ENCODE measurements around the gene NOL4L.

Gene NOL4L

DNA sequence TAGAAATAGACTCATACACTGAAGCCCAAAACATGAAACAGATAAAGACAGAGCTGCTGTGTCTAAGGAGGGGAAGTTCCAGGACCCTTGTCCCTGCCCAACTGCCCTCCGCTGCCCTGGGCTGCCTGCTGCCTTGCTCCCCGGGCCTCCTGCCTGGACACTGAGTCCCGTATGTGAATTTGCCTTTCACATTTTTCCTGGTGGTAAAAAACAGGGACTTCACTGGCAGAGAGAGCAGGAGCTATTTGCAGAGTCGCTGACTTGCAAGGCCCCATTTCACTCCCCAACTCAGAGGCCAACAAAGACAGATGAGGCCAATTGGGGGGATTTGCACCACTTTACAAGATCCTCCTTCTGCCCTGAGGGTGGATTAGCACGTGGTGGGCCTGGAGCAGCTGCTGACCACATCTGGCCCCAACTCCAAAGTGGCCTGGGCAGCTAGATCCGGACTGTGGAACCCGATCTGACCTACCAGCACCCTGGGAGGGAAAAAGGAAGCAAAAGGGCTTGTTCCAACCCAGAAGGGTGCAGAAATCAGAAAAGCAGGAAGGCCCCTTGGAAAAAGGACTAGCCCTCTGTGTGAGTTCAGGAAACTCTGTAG, 61.4 kb downstream of the NOL4L start:
- no peak for DNase-seq (ENCODE audit: low spot score)

DNA sequence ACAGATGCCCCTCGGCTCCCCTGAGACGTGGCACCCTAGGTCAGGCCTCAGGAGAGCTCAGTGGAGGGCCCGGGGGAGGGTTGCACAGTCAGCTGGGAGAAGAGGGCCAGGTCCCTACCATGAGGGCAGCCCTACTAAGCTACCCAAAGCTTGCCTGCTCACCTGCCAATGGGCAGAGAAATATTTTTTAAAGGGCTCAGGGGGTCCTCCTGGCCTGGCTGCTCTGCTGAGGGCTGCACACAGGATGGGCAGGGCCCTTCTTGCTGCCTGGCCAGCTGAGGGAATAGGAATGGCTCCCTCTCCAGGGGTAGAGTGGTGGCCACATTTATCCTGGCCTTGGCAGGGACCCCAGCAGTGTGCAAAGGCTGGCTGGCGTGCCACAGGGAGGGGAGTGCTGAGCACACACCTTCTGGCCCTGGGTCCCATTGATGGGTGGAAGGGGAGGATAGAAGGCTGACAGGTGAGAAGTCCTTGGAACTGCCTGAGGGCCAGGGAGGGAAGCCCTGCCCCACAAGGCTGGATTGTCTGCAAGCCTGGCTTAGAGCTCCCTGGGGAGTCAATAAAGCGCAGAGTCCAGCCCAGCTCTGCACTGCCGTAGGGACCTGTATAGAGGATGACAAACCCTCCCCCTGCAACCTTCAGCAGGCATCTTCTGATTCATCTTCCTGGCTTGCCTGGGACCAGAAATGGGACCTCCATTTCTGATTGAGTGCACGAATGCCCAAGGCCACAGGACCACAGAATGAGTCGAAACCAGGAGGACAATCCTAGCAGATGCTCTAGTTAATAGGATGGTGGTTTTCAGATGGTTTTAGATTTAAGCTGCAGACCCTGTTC, 62.1 kb downstream of the NOL4L start:
- DNase-seq (ENCODE audit: low spot score) = no peak

DNA sequence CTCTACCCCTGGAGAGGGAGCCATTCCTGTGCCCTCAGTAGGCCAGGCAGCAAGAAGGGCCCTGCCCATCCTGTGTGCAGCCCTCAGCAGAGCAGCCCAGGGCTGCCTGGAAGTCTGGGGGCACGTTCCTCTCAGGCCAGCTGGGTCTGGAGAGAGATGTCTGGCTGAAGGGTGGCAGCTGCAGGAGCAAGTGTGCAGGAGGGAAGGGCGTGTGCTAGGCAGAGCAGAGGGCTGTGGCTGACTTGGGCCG, 62.7 kb downstream of the NOL4L start:
- no peak for DNase-seq (ENCODE audit: low spot score)

DNA sequence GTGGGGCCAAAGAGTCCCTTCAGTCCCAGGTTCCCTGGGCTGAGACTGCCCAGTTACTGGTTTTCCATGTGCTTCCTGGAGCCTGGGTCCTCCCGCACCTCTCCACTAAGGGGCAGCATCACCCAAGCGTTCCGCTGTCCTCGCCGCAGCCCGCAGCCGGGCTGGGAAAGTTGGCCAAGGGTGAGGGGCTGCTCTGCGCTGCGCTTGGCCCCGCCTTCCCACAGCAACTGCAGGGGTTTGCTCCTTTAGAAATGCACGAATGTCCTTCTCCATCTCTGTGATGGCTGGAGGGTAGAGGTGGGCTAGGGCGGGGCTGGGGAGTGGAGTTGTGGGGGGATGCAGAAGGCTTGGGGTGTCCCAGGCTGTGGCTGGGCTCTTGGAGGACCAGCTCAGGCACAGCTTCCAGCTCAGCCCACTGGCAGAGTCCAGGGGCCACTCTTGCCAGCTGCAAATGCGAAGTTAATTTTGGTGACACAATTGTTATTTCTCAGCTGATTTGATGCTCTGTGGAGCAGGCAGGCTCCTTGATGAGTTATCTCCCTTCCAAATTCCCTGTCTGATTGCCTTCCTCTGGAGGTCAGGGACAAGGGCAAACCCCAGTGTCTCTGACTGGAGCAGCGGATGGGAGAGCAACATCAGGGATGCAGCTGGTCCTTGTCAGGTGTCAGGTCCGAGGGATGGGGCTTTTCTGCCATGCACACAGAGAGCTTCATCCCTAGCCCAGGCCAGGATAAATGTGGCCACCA, 63.2 kb downstream of the NOL4L start:
- peak; percentile 68 for DNase-seq (ENCODE audit: low spot score)

DNA sequence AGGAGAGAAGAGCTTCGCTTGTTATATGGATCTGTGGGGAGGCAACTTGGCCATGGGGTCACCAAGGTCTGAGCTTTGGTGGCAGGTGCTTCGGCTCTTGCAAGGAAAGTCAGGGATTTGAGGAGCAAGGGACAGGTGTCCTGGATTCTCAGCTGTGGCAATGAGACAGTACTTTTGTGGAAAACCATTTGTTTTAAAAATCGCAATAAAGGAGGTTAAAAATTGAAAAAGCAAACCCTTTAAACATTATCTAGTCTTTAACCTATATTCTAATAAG, 64.3 kb downstream of the NOL4L start:
- no peak for DNase-seq (ENCODE audit: low spot score)

DNA sequence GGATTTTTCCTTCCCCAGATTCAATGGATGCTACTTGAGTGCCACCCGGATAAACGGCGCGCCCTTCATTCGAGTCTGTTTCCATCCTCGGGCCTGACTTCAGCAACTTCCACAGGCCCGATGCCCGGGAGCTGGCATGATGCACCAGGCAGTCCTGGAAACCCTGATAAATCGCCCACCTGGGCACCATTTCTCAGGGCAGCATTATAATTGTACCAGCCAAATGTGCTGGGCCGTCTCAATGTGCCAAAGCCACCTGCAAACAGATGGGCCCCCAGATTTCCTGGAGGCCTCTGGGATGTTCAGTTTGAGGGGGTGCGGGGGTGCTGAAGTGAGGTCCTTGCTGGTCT, 65.8 kb downstream of the NOL4L start:
- no peak for DNase-seq (ENCODE audit: low spot score)

DNA sequence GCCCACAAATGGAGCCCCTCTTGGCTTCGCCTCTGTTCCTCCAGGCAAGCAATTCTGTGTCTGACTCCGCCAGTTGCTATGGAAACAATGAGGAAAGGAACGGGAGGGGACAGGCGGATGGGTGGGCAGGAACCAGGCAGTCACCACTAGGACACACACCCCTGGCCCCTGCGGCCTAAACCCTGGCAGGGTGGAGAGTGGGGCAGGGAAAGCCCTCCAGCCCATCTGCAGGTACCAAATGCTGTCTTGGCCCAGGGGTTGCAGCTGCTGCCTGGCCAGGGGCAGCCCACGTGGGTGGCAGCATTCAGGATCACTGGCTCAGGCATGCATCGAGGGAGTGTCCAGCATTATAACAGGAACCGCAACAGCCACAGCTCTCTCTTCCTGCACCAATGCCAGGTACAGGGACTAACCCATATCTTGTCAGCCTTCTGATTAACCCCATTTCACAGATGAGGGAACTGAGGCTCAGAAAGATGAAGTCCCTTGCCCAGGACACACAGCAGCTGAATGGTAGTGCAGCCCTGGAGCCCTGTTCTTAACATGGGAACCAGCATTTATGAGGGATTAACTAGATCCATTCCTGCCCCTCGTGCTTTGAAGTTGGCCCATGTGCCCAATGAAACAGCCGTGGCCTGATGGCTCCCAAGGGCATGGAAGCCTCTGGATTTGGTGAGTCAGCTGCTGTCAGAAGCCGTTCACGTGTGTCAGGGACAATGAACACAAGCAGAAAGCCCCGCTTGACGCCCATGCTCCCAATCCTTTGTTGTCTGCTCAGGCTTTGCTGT, 66.3 kb downstream of the NOL4L start:
- DNase-seq (ENCODE audit: low spot score) = no peak

DNA sequence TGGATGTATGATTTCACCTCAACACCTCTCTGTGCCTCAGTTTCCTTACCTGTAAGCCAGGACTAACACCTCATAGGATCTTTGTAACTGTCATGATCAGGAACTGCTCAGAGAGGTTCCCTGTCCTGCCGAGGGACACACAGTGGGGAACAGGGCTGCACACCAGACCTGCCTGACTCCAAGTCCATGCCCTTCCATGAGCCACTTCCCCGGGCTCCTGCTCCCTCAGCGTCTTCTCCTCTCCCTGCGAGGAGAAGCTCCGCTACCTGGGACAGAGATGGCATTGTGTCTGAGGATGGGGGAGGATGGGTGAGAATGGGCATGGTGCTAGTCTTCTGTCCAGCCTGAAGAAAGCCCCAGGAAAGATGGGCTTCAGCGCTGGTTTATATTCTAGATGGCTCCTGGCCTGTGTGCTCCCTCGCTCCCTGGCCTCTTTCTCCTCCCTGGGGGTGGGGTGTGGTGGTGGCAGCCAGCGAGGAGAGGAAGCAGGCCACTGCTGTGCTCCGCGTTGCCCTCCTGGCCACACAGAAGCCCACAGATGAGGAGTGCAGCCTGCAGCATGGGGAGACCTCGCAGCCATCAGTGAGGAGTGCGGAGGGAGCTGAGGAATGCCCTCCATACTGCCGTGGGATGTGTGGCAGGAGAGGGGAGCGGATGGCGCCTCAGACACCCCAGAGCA, 67.1 kb downstream of the NOL4L start:
- DNase-seq (ENCODE audit: low spot score) = no peak

DNA sequence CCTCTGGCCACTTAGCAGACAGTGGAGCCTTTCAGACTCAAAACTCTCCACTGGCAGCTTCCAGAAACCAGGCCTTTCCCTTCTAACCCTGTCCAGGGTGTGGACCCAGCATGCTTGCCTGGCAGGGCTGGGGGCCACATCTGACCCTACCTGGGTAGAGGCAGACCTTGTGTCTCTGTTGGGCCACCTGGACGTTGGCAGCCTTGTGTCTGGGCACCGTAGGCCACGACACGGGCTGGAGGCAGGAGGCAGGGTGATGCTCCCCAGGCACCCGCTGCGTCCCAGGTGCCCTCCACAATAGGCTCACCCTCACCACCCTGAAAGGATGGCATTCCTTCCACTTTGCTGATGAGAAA, 67.6 kb downstream of the NOL4L start:
- DNase-seq (ENCODE audit: low spot score) = no peak

DNA sequence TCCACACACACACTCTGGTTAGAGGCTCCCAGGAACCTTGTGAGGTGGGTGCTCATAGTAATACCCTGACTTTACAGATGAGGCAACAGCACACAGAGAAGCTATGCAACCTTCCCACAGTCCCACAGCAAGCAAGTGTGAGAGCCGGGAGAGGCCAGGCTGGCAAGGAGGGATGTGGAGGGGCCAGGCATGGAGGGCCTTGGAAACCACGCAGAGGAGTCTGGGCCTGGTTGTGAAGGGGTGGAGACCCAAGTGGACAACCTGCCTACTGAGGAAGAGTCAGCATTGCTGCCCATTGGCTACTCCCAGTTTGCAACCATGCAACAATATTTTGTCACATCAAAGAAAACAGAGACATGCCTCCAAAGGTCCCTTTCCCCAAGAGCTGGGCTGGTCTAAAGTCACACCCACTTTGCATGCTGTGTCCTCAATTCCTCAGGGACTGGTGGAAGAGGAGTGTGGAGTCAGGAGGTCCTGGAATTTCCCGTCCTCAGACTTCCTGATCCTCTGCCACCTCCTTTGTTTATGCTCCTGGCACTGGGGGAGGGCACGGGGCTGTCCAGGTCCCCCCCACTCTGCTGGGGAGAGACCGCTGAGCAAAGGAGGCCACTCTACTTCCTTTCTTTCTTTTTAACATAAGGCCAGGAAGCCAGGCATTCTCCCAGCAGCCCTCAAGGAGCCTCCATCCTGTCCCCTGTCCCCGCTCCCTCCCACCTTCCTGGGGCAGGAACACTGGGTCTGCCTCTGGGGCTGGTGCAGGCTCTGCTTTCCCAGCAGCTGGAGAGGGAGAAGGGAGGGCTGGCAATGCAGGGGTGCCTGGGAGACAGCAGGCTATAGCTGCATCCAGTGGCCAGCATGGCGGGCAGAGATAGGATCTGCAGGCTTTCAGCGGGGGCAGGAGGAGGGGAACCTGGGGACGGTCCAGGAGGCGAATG, 68.3 kb downstream of the NOL4L start:
- no peak for DNase-seq (ENCODE audit: low spot score)

DNA sequence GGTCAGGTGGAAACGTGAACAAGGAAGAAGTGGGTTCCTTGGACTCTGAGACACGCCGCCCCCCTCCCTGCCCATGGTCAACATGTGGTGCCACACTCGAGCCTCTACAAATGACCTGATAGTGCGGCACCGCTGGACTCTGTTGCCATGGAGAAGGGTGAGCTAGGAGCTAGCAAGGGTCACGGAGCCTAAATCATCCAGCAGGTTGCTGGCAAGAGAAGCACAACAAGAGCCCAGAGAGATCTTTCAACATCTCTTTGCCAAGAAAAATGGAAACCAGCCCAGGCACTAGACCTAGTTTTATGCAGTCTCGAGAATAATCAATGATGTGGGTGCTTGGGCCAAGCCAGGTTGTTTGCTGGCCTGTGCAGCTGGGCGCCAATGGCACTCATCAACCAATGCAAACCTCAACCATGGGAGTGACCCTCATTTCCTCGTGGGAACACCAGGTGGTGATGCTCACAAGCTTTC, 69.5 kb downstream of the NOL4L start:
- no peak for DNase-seq (ENCODE audit: low spot score)

DNA sequence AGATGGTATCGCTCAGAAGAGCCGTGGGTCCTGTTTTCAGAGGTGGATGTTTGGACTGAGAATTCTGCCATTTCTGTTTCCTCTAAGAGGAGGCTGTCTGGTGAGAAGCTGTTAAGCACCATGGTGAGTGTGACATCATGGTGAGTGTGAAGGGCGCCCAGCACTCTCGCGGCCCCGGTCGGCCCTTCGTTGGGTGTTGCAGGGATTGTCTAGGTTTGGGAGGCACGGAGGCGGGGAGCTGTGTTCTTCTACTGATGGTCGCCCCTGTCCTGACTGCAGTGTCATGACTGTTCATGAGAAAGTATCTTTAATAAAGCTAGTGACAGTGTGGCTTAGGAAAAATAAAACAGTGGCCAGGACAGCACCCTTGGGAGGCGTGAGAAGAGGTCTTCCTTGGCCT, 70.4 kb downstream of the NOL4L start:
- DNase-seq (ENCODE audit: low spot score) = no peak

DNA sequence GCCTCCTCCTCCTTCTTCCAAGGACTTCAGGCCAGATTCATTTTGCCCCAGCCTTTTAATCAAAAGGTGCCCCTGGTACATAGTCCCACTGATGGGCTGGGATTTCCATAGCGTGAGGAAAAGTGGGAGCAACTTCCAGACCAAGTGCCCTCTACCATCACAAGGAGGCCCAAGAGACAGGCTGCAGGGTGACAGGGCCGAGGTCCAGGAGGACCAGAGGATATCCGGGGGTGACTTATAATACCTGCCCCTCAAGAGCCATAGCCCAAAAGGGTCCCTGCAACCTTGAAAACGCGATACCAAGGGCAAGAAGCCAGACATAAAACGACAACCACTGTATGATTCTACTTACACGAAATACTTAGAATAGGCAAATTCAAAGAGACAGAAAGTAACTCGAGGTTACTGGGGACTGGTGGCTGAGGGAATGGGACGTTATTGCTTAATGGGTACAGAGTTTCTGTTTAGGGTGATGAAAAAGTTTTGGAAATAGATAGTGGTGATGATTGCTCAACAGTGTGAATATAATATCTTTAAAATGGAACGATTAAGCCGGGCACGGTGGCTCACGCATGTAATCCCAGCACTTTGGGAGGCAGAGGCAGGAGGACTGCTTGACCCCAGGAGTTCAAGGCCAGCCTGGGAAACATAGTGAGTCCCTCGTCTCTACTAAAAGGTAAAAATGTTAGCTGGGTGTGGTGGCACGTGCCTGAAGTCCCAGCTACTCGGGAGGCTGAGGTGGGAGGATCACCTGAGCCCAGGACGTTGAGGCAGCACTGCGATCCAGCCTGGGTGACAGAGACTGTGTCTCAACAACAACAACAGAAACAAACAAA, 71.9 kb downstream of the NOL4L start:
- DNase-seq (ENCODE audit: low spot score) = no peak

DNA sequence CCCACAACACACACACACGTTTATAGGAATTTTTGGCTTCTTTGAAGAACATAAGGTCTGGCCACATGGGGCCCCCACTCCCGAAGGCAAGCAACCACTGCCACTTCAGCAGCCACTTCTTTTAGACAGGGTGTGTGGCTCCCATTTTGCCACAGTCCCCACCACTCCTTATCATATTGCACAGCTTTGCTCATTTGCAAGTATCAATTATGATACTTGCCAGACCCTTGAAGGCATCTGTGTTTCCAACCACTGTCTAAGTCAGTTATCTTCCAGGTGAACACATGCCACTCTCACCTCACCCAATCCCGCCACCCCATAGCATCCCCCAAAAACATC, 73.1 kb downstream of the NOL4L start:
- DNase-seq (ENCODE audit: low spot score) = no peak

DNA sequence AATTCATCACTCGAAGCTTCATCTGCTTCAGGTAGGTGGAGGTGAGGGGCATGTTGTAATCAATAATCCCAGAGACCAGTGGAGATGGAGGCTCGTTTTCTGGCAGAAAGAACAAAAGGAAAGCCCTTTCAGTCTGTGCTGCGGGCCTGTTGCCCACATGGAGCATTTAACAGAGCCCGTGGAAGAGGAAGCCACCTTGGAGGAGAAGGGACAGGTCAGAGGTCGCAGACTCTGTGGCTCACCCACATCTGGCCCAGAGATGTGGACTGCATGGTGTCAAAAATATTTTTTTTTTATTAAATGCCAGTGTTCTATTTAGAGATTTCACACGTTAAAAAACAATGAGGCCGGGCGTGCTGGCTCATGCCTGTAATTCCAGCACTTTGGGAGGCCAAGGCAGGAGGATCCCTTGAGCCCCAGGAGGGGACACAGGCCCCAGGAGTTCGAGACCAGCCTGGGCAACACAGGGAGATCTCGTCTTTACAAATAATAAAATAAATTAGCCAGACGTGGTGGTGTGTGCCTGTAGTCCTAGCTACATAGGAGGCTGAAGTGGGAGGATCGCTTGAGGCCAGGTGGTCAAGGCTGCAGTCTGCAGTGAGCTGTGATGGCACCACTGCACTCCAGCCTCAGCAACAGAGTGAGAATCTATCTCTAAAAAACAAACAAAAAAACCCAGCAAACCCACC, 73.6 kb downstream of the NOL4L start:
- no peak for DNase-seq (ENCODE audit: low spot score)

DNA sequence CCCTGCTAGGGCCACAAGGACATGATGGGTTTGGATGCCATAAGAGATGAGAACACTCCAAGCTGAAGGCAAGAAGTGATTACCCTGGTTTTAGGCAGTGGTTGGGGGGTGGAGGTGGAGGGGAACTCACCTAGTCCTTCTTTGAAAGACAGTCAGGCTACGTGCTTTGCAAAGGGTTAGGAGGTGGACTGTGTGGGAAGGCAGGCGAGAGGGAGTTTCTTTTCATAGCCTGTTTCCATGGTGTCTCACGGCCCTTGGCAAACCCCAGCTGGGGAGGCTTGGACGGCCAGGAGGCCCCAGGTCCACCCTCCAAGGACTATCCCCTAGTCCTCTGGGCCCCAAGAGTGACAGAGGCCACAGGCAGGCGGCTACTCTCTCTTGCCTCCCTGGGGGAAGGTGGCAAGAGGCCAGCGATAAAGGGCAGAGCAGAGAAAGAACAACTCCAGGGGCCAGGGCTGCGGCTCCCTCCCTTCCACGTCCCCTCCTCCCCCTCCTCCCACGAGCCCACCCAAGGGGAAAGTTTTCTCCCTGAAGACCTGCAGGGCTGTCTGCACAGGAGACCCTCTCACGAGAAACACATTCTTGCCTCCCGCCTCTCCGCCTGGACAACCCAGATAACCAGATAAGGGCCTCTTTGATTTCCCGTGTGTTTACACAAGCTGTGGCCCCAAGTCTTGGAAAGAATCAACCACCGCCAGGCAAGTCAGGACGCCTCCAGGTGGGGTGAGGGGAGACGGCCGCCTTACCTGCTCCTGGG, 74.4 kb downstream of the NOL4L start:
- no peak for DNase-seq (ENCODE audit: low spot score)

DNA sequence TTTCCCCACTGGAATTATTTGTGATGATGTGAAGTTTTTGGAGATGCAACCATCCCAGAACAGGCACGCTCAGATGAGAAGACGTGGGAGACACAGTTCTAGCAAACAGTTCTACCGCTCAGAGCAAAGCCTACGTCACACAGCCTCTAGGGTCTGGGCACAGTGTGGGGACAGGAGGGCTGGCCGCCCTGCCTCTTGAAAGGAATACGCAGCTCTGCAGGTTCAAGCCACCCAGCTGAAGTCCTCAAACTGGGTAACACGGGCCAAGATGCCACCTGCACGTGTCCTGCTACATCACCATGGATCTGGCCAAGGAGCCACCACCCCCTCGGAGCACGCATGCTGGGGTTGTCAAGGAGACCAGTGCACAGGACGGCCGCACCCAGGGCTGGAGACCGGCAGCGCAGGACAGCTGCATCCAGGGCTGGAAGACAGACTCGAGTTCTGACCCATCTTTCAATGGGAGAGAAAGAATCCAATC, 75.0 kb downstream of the NOL4L start:
- DNase-seq (ENCODE audit: low spot score) = no peak

DNA sequence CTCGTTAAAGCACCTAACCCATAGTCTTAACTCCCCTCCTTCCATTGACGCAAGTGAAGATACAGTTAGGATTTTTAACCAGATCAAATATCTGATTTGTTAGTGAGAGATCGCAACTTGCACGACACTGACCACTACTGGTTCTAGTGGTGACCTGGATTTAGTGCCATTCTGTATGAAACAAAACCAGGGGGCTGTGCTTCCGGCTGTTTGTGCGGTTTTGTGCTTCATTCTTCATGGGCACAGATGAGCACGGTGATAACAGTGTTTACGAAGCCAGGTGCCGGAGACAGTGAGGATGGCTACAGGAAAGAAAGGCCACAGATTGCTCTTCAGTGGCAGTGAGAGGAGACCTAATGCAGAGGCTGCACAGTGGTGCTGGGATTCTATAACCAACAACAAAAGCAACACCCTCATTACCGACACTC, 75.5 kb downstream of the NOL4L start:
- DNase-seq (ENCODE audit: low spot score) = peak; percentile 63

DNA sequence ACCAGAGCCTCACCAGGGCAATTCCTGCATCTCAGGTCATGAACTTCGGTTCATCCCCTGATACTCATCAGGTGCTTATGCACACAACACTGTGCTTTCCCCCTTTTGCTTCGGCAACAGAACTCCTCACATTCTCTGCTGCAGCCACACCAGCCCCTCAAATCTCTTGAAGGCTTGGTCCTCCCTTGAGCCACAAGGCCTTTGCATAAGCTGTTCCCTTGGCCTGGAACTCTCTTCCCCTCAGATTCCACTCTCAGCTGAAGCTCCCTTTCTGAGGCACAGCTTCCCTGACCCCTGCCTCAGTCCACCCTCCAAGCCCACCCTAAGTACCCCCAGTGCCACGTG, 76.4 kb downstream of the NOL4L start:
- no peak for DNase-seq (ENCODE audit: low spot score)
